Effector CD8-positive, alpha-beta T cell (primary cell): ENCODE measurements around the gene ITIH1.
"Not testable (repeated sequence)": the region's sequence is repeated elsewhere in the genome, so short reads cannot be mapped to it uniquely, and the experiment has no call there.

Source experiments
- DNase-seq: peaks from one replicate; lab custom pipeline; 2025; lab: John Stamatoyannopoulos, UW
- total RNA-seq, 4 experiments: gene quantifications; one replicate each; lab custom pipeline; 2026; lab: John Stamatoyannopoulos, UW

Gene ITIH1, protein sequence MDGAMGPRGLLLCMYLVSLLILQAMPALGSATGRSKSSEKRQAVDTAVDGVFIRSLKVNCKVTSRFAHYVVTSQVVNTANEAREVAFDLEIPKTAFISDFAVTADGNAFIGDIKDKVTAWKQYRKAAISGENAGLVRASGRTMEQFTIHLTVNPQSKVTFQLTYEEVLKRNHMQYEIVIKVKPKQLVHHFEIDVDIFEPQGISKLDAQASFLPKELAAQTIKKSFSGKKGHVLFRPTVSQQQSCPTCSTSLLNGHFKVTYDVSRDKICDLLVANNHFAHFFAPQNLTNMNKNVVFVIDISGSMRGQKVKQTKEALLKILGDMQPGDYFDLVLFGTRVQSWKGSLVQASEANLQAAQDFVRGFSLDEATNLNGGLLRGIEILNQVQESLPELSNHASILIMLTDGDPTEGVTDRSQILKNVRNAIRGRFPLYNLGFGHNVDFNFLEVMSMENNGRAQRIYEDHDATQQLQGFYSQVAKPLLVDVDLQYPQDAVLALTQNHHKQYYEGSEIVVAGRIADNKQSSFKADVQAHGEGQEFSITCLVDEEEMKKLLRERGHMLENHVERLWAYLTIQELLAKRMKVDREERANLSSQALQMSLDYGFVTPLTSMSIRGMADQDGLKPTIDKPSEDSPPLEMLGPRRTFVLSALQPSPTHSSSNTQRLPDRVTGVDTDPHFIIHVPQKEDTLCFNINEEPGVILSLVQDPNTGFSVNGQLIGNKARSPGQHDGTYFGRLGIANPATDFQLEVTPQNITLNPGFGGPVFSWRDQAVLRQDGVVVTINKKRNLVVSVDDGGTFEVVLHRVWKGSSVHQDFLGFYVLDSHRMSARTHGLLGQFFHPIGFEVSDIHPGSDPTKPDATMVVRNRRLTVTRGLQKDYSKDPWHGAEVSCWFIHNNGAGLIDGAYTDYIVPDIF
- 0 reads per million in 4 experiments for total RNA-seq

DNA sequence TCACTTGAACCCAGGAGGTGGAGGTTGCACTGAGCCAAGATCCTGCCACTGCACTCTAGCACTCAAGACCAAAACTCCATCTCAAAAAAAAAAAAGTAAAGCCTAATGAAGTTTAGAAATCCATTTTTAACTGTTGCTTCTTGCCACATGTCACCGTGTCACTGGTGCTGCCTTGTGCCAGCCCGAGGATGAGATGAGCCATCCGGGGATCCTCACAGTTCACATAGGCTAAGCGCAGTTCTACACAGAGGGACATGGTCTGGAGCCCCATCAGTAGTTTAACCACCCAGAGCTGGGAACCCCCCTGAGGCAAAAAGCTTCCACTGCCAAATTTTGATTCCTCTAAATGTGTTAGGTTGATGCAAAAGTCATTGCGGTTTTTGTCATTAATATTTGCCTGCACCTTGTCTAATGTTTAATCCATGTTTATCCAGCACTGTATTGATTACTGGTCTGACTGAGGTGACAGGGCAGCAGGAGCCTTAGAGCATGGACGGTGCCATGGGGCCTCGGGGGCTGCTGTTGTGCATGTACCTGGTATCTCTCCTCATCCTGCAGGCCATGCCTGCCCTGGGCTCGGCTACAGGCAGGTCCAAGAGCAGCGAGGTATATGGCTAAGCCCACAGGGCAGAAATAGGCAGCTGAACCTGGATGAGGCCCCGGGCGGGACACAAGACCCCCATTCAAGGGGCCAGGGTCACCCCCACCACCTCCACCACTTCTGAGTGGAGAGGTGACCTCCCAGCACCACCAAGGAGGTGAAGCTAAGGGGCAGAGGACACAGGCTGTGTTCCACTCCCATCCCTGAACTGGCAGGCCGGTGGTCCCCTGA is at the start of gene ITIH1:
Gene ITIH1 (plus strand): TSS at position 473 of the 832 bp plus-strand sequence. CDS start 17 bp downstream, at position 490.
- no peak for DNase-seq

- not testable (repeated sequence) for DNase-seq
Measured at GRCh38 chr3:52728753-52729152, 48.6 kb upstream of the ITIH1 start.

DNA sequence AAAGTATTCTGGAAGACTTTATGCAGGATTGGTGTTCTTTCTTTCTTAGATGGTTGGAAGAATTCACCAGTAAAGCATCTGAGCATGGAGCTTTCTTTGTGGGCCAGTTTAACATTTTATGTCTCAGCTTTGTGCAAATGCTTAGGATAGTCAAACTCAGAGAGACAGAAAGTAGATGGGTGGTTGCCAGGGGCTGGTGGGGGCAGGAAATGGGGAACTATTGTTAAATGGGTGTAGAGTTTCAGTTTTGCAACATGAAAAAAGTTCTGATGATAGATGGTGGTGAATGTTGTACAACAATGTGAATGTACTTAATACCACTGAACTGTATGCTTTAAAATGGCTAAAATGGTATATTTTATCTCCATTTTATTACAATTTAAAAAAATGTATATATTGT is 46.7 kb upstream of the ITIH1 start:
- DNase-seq = no peak

GRCh38 chr3:52731590-52731989 is 45.8 kb upstream of the ITIH1 start:
- no peak for DNase-seq

DNA sequence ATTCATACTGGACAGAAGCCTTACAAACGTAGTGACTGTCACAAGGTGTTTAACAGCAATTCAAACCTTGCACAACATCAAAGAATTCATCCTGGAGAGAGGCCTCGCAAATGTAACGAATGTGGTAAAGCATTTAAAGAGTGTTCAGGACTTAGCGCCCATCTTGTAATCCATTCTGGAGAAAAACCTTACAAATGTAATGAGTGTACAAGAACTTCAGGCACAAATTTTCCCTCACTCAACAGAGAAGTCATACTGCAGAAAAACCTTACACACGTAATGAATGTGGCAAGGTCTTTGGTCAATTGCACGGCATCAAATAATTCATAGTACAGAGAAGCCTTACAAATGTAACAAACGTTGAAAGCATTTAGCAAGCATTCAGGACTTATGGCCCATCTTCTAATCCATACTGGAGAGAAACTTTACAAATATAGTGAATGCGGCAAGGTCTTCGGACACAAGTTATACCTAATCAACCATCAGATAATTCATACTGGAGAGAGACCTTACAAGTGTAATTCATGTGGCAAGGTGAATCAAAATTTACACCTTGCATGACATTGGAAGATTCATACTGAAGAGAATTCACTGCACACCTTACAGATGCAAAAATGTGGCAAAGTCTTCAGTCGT is 44.0 kb upstream of the ITIH1 start:
- no peak for DNase-seq

- no peak for DNase-seq
Measured at GRCh38 chr3:52739730-52740129, 37.7 kb upstream of the ITIH1 start.

DNA sequence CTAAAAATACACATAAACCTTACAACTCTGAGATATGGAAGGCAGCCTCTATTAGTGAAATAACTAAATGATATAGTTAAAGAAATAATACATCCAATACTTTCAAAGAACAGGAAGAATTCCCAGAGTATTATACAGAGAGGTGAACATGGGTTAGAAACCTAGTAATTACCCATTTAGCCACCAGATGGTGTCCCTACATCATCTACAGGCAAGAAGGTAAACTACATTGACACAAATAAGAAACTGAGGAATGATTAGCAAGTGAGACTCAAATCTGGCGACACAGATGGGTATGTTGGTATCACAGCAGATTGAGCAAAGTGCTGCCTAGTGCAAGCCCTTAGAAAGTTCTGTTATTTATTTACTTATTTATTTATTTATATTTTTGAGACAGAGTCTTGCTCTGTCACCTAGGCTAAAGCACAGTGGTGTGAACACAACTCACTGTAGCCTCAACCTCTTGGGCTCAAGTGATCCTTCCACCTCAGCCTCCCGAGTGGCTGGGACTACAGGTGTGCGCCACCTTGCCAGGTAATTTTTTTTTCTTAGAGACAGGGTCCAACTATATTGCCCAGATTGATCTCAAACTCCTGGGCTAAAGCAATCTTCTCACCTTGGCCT is 34.9 kb upstream of the ITIH1 start:
- DNase-seq = no peak

DNA sequence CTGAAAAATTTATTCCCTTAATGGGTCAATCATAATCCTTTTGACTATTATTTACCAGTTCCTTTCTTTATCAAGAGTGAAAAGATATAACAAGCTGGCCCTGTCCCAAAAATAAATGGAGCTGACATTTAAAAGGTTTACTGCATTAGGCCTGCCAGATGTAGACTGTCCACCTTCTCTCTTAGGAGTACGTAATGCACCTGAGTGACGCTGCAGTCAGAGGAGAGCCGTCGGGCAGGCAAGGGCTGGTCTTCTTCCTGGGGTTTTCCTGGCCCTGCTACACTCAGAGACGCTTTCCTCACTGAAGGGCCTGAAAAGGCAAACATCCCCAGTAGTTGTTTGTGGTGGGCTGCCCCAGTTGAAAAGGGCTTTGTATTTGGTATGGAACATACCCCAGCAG is 34.2 kb upstream of the ITIH1 start:
- no peak for DNase-seq

GRCh38 chr3:52743721-52744120 is 33.7 kb upstream of the ITIH1 start:
- DNase-seq = no peak

DNA sequence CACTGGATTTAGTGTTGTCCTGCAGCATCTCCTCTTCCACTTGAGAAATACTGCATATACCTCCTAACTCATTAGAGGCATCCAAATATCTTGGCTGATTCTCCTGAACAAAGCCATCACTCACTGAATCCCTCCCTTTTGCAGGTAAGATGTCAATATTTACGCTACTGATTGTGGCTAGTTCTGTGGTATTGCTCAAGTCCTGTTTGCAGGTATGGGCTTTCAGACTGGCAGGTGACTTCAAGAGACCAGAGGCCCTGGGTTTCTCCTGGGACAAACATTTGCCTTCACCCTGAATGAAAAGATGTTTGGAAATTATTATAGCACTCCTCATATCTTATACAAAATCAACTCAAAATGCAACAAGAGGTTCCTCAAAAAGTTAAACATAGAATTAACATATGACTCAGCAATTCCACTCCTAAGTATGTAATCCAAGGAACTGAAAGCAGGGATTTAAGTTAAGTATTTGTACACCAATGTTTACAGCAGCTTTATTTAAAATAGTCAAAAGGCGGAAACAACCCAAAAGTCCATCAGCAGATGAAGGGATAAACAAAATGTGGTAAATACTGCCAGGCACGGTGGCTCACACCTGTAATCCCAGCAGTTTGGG is 25.2 kb upstream of the ITIH1 start:
- no peak for DNase-seq

DNA sequence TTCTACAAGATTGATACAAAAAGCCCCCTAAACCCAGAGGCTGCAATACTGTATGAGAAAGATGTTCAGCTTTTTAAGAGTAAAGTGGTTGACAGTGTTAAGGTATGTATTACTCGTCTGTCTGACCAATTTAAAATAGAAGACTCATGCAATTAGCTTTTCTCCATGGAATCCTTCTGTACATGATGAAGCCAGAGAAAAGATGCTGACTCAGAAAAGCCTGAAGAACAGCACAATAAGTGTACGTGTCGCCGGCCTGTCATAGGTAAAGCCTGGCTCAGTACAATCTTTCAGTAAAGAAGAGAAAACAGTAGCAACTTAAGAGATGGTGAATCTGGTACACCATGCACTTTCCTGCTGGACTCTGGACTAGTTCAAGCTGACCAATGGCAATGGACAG is 23.0 kb upstream of the ITIH1 start:
- DNase-seq = no peak

- no peak for DNase-seq
Measured at GRCh38 chr3:52756141-52756540, 21.3 kb upstream of the ITIH1 start.

DNA sequence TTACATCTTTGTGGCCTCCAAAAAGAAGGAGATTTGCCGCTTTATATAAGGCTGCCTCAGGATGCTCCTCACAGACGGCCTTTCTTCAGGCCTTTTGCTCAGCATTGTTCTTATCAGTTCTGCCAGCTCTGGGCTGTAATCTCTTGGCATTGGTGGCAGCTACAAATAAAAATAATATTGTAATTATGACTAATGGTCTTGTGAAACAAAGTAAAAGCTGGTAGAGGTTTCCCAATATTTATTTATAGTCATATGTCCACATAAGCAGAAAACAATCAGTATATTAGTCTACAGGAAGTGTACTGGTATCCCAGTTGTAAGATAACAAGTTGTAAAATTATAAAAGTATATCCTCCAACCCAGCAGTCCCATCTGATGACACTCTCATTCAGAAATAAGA is 13.9 kb upstream of the ITIH1 start:
- DNase-seq = no peak

DNA sequence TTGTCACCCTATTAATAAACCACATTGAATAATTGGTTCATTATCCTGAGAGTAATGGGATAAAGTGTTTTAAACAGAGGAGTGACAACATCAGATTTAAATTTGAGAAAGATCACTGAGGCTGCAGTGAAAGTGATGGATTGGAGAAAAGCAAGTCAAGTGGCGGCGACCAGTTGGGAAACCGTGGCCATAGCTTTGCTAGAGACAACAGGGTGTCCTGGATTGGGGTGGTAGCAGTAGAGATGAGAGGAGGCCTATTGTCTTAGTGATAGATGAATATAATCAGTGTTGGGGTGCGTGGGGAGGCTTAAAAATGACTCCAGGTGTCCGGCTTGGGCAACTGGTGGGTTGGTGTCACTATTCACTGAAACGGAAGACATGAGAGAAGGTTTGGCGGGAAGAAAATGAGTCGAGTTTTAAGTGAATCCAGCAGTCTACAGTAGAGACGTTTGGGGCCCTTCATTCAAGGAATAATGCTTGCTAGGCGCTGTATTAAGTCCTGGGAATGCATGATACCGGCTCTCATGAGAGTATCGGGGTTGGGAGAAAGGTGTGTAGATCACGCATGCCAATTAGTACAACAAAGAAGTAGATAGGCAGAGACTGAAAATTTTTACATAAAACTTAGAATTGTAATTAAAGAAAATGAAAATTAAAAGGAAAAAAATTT is 7.5 kb upstream of the ITIH1 start:
- DNase-seq = no peak

- DNase-seq = peak; percentile 49
Measured at GRCh38 chr3:52770496-52771333, 6.7 kb upstream of the ITIH1 start, which contains the start of gene NEK4. NEK4 (minus strand) TSS chr3:52770940; CDS start chr3:52770746, 194 bp downstream.

DNA sequence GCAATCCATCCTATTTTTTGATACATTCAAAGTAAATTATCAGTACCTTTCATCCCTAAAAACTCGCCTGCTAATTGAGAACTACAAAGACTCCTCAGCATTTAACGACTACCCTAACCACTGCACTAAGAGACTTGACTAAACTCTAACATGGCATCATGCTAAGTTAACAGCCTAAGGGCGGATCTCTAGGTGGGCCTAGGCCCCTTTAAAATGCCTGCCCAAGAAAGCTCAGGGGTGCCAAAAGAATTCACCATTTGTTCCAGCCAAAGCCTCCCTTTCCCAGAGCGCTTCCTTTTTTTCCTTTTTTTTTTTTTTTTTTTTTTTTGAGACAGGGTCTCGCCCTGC is 6.1 kb upstream of the ITIH1 start:
- no peak for DNase-seq

- DNase-seq = no peak
Measured at GRCh38 chr3:52771702-52772101, 5.7 kb upstream of the ITIH1 start.

DNA sequence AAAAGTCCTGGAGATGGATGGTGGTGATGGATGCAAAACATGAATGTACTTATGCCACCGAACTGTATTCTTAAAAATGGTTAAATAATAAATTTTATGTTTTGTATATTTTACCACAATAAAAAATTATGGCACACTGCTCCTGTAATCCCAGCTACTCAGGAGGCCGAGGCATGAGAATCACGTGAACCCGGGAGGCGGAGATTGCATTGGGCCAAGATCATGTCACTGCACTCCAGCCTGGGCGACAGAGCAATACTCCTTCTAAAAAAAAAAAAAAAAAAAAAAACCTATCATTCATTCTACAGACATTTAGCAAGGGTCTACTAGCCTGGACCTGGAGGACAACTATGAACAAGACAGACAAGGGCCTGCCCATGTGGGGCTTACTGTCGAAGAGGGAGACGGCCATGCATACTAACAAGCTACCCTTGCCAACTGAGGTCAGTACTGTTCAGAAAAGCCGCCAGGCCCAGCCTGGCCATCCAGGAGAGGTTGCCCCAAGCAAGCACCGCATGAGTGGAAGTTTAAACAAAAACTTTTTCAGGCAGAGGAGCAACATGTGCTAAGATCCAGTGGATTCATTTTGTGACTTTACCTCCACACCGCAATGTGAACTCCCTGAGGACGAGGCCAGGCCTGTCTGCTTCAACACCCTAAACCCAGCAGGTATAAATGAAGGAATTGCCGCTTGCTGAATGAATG is 3.9 kb upstream of the ITIH1 start:
- no peak for DNase-seq
